Epithelial cell of esophagus (primary cell): Measurements from ENCODE around the gene NLGN1.

Experiments used
- DNase-seq: peaks from one replicate; pipeline ENCODE4 v3.0.0; 2010; ENCODE audit warnings: low read depth
- H3K4me3 ChIP-seq: 2 replicates; pipeline ENCODE4 v1.5.1; 2011; ENCODE audit warnings: mild to moderate bottlenecking, low read length, control low read depth
- TF ChIP-seq, protein P1 (sequence below): IDR thresholded peaks from 2 replicates; pipeline ENCODE4 v1.5.1; 2011; ENCODE audit warnings: low read depth, mild to moderate bottlenecking, low read length, control low read depth, inconsistent platforms; ENCODE audit not compliant: insufficient read depth; ENCODE audit errors: missing control alignments

The NLGN1 gene

DNA sequence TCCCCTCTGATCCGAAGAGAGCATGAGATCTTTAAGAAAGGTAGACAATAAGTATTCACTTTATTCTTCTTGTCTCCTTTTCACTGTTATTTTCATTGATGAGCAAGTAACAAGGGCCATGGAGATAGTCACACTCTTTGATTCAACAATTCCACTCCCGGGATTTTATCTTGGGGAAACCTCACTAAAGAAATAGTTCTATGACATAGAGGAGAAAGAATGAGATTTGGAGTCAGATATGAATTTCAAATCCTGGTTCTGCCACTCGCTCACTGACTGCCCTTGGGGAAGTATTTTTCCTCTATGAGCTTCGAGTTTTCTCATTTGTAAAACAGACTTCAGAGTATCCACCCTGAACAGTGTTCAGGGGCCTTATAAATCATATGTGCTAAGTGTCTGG, 514.6 kb downstream of the NLGN1 start:
- TF ChIP-seq, protein P1, sequence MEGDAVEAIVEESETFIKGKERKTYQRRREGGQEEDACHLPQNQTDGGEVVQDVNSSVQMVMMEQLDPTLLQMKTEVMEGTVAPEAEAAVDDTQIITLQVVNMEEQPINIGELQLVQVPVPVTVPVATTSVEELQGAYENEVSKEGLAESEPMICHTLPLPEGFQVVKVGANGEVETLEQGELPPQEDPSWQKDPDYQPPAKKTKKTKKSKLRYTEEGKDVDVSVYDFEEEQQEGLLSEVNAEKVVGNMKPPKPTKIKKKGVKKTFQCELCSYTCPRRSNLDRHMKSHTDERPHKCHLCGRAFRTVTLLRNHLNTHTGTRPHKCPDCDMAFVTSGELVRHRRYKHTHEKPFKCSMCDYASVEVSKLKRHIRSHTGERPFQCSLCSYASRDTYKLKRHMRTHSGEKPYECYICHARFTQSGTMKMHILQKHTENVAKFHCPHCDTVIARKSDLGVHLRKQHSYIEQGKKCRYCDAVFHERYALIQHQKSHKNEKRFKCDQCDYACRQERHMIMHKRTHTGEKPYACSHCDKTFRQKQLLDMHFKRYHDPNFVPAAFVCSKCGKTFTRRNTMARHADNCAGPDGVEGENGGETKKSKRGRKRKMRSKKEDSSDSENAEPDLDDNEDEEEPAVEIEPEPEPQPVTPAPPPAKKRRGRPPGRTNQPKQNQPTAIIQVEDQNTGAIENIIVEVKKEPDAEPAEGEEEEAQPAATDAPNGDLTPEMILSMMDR, result no peak
- H3K4me3 ChIP-seq, result no peak overlapping the region
- no peak for DNase-seq

DNA sequence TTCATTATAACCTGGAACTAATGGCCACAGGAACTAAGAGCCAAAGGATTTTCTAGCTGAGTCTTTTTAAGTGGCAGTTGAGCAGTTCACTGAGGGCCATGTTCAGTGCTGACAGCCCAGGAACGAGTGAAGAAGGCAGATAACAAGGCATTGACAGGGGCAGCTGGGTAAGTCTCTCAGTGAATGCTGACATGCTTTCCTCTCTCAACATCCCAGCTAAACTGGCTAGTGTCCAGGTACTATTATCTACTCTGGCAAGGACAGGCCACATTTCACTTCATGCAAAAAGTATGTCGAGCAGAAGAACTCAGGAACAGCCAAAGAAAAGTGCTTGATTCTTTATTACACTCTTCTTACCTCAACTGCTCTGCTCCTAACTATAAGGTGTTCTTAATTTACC, 515.9 kb downstream of the NLGN1 start:
- no peak overlapping the region for H3K4me3 ChIP-seq
- no peak for DNase-seq
- TF ChIP-seq, protein P1, result no peak

DNA sequence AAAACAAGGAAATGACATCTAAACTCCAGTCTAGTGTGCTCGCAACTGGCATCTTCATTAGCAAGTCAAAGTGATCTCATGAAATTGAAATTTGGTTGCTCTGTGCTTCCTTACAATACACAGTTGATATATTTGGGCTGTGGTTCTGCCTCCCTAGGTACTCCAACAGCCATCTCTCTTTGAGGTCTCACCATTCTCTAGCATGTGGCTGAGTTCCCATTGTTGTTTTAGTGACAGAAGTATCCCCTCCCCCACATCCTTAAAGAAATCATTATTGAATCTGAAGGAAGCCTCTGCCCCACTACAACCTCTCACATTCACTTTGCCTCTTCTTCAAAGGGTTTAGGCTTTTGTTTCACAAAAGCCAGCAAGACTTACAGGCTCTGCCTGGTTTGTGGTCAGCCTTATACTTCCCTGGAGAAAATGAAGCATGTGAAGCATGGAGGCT, 516.5 kb downstream of the NLGN1 start:
- H3K4me3 ChIP-seq, result no peak overlapping the region
- DNase-seq, result no peak
- TF ChIP-seq, protein P1, result no peak

DNA sequence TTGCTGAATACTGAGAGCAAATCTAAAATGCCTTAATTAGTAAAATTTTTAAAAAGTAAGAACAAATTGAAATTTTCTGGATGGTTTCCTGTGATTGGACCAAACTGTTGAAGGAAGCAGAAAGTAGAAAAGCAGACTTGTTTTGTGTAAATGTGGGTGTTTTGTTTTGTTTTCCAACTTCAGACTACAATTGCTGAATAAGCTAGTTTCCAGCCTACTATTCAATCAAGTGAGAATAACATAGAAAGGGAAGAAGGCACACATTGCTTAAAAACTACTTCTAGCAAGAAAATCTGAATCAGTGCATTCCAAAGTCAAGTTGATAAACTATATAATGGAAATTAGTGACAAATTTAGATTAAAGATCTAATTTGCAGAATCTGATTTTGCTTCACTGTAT, 519.3 kb downstream of the NLGN1 start:
- TF ChIP-seq, protein P1, result no peak
- no peak overlapping the region for H3K4me3 ChIP-seq
- no peak for DNase-seq

DNA sequence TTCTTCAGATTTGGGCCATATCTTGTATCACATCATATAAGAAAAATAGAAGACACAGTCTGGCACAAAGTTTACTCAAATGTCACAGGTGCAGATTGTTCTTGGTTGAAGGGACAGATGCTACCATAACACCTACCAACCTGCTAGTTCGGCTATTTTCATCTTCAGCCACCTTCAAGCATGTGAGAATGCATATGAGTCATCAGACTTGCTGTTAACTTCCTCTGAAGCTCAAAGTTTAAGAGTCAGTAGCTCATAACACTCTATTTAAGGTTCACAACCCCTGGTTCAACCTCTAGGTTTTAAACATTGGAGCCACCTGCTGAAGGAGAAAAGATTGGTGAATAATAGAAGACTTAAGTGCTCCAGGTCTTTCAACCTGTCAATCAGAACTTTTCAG, 522.8 kb downstream of the NLGN1 start:
- DNase-seq, result peak; percentile 46

DNA sequence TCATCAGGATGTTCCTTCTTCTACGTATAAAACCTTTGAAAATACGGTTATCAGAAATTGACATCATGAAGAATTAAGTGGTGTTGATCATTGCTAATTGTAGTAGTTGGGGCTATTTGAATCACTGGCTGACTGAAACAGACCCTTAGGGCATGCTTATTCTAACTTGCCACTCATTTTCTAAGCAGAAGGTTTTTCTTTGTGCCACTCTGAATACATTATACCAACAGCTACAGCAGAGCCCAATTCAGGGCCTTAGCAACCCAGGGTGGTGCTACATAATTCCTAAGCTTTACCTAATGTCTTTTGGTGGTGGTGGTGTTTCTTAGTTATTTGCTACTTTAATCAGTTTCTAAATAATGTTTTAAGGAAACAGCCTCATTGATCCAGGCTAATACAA, 524.2 kb downstream of the NLGN1 start:
- no peak overlapping the region for H3K4me3 ChIP-seq
- TF ChIP-seq, protein P1, result no peak
- DNase-seq, result peak; percentile 8

More for the DNA sequence above, 522.8 kb downstream of the NLGN1 start:
- H3K4me3 ChIP-seq, result no peak overlapping the region
- TF ChIP-seq, protein P1, result no peak

DNA sequence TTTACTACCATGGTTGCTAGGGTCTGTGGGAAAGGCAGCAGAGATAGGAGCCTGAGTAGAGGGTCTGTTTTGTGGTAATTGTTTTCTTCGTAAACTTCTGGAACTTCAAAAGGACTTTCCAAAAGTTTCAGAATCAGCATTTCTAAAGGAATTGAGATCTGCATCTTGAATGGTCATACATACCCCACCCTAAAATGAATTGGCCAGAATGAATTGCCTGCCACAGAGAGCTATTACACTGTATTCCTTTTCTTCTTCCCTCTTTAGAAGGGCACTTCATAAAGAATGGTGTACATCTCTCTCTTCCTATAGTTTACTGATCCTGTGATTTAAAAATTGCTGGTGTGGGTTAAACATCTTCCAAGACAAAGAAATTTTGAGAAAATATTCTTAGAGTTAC, 525.7 kb downstream of the NLGN1 start:
- no peak for DNase-seq
- TF ChIP-seq, protein P1, result no peak
- H3K4me3 ChIP-seq, result no peak overlapping the region
